ENCODE measurements around the gene FFAR1. TPM values are rescaled to one million over a fixed set of nuclear protein-coding genes. Genes with fewer than 3 reads are reported as not detected.
A peak's percentile ranks its signal among the peaks of the same experiment; 100 is the strongest.
"Not testable (repeated sequence)": the region's sequence is repeated elsewhere in the genome, so short reads cannot be mapped to it uniquely, and the experiment has no call there.

FFAR1 gene
- total and polyA plus RNA-seq, 2 experiments from 2014 or later: not detected

GRCh38 chr19:35357867-35358573 lies 10.3 kb downstream of the FFAR1 start, which contains the start of gene FFAR3:
Gene FFAR3, plus strand, starts transcription at chr19:35358460. Its CDS starts 431 bp downstream, at chr19:35358891.
- H3K9me2 ChIP-seq (ENCODE audit: insufficient read depth): no peaks in the 10 kb centered on the region
- H3K4me1 ChIP-seq (ENCODE audit: insufficient read depth): no peaks in the 10 kb centered on the region
- 7 to 8% methylated on average over 18 of the region's 18 CpGs for WGBS, 2 experiments (ENCODE audit: low coverage in 1 of 2, low lambda C conversion rate in 2 of 2, missing lambda C conversion rate in 2 of 2)
- no peak within 1 kb of the TSS for H2AFZ ChIP-seq
- H3K9me3 ChIP-seq (ENCODE audit: low read depth): no peaks in the 10 kb centered on the region
- peaks cover 3% of the 10 kb centered on the region for H3K27me3 ChIP-seq (replicated peaks; ENCODE audit: insufficient read depth)
- H3K9ac ChIP-seq: no peak within 1 kb of the TSS
- peak; percentile 68 for DNase-seq
- H3K79me2 ChIP-seq (ENCODE audit: insufficient read depth): no peaks in the 10 kb centered on the region
- H3K4me3 ChIP-seq: no peak within 1 kb of the TSS
- in situ Hi-C loops (cut with MboI): loop anchor here (10.0 kb wide), 1 partner anchor 137 kb away; the partner anchor contains the start of gene KRTDAP
- no peaks in the 10 kb centered on the region for H3K36me3 ChIP-seq (ENCODE audit: low read depth)
- no peaks in the 10 kb centered on the region for H4K20me1 ChIP-seq (ENCODE audit: insufficient read depth)
- no peaks in the 10 kb centered on the region for H3F3A ChIP-seq (ENCODE audit: insufficient read depth)
- H3K4me2 ChIP-seq (ENCODE audit: unreplicated experiment): peak within 1 kb of the TSS; percentile 12
- H3K27ac ChIP-seq: no peak within 1 kb of the TSS
- TF ChIP-seq EZH2 (IDR thresholded peaks at IDR 0.05; ENCODE audit: insufficient read depth, poor library complexity, severe bottlenecking) (no peak), EZH2phosphoT487 (IDR thresholded peaks at IDR 0.05; ENCODE audit: insufficient read depth, low read depth) (no peak)

- in situ Hi-C loops (cut with MboI): loop anchor here (10.0 kb wide), 1 partner anchor 136 kb away; the partner anchor contains the start of gene KRTDAP
- not testable (repeated sequence) for H3K9ac ChIP-seq; H4K20me1 ChIP-seq (ENCODE audit: insufficient read depth); H3K4me1 ChIP-seq (ENCODE audit: insufficient read depth); H3K27me3 ChIP-seq (replicated peaks; ENCODE audit: insufficient read depth); H3K79me2 ChIP-seq (ENCODE audit: insufficient read depth); H3K9me3 ChIP-seq (ENCODE audit: low read depth); H2AFZ ChIP-seq; H3K27ac ChIP-seq; H3K4me3 ChIP-seq; DNase-seq; H3K9me2 ChIP-seq (ENCODE audit: insufficient read depth); H3F3A ChIP-seq (ENCODE audit: insufficient read depth); H3K4me2 ChIP-seq (ENCODE audit: unreplicated experiment); H3K36me3 ChIP-seq (ENCODE audit: low read depth)
- WGBS, 2 experiments (ENCODE audit: low coverage in 1 of 2, low lambda C conversion rate in 2 of 2, missing lambda C conversion rate in 2 of 2): 81% methylated on average over 8 of the region's 16 CpGs; no CpG with 5 or more reads in 1 of the 2 experiments
Measured at GRCh38 chr19:35358834-35359233, 11.1 kb downstream of the FFAR1 start.

- not testable (repeated sequence) for H3K36me3 ChIP-seq (ENCODE audit: low read depth); H4K20me1 ChIP-seq (ENCODE audit: insufficient read depth); H3K27me3 ChIP-seq (replicated peaks; ENCODE audit: insufficient read depth); DNase-seq; H3K4me1 ChIP-seq (ENCODE audit: insufficient read depth); H3K4me3 ChIP-seq; H3K4me2 ChIP-seq (ENCODE audit: unreplicated experiment); H3K9me3 ChIP-seq (ENCODE audit: low read depth); H3K27ac ChIP-seq; H3K9me2 ChIP-seq (ENCODE audit: insufficient read depth); H3K9ac ChIP-seq; H2AFZ ChIP-seq; H3K79me2 ChIP-seq (ENCODE audit: insufficient read depth); H3F3A ChIP-seq (ENCODE audit: insufficient read depth)
- in situ Hi-C loops (cut with MboI): loop anchor here (10.0 kb wide), 1 partner anchor 135 kb away; the partner anchor contains the start of gene KRTDAP
- 89 to 91% methylated on average over 12 to 16 of the region's 21 CpGs for WGBS, 2 experiments (ENCODE audit: low coverage in 1 of 2, low lambda C conversion rate in 2 of 2, missing lambda C conversion rate in 2 of 2)
Measured at GRCh38 chr19:35359395-35359794, 11.7 kb downstream of the FFAR1 start.

GRCh38 chr19:35360081-35360480 lies 12.4 kb downstream of the FFAR1 start:
- H3K4me1 ChIP-seq (ENCODE audit: insufficient read depth); H3K27ac ChIP-seq; H3K27me3 ChIP-seq (replicated peaks; ENCODE audit: insufficient read depth); H3K79me2 ChIP-seq (ENCODE audit: insufficient read depth); H3K9me2 ChIP-seq (ENCODE audit: insufficient read depth); H3K4me2 ChIP-seq (ENCODE audit: unreplicated experiment); H3F3A ChIP-seq (ENCODE audit: insufficient read depth); DNase-seq; H3K4me3 ChIP-seq; H3K9ac ChIP-seq; H4K20me1 ChIP-seq (ENCODE audit: insufficient read depth); H3K36me3 ChIP-seq (ENCODE audit: low read depth); H3K9me3 ChIP-seq (ENCODE audit: low read depth); H2AFZ ChIP-seq; in situ Hi-C loops (cut with MboI): not testable (repeated sequence)
- WGBS, 2 experiments (ENCODE audit: low coverage in 1 of 2, low lambda C conversion rate in 2 of 2, missing lambda C conversion rate in 2 of 2): 43% methylated on average over 3 of the region's 5 CpGs; no CpG with 5 or more reads in 1 of the 2 experiments

Data from GM23248 (cell line).